ENCODE results near the gene FALEC.

DNA sequence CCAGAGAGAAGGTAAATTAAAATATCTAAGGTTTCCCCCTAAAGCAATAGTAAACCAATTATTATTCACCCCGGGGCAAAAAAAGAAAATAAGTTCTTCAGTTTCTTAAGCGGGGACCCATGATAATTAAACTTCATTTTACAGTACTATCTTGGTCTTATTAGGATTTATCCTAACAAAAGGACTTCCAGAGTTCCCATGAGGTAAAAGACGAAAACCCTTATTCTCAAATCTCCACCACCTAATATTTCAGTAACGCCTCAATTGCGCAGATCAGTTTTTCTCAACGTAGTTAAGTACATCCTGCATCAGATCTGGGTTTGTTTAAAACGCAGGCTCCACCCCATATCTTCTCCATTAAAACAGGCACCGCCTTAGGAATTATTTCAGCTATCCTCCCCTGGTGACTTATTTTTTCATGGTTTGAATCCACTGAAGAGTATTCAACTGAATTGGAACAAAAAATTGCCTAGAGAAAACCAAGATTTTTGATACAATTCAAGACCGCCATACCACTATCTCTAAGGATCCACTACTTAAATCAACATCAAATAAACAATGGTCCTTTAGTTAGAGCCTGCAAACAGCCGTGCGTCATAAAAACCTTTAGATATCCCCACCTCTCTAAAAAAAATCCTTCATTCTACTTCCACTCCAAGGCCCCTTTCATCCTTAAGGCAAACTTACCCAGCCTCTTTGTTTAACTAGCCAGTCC, 62.2 kb downstream of the FALEC start:
- TF ChIP-seq, protein P1, sequence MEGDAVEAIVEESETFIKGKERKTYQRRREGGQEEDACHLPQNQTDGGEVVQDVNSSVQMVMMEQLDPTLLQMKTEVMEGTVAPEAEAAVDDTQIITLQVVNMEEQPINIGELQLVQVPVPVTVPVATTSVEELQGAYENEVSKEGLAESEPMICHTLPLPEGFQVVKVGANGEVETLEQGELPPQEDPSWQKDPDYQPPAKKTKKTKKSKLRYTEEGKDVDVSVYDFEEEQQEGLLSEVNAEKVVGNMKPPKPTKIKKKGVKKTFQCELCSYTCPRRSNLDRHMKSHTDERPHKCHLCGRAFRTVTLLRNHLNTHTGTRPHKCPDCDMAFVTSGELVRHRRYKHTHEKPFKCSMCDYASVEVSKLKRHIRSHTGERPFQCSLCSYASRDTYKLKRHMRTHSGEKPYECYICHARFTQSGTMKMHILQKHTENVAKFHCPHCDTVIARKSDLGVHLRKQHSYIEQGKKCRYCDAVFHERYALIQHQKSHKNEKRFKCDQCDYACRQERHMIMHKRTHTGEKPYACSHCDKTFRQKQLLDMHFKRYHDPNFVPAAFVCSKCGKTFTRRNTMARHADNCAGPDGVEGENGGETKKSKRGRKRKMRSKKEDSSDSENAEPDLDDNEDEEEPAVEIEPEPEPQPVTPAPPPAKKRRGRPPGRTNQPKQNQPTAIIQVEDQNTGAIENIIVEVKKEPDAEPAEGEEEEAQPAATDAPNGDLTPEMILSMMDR (IDR thresholded peaks at IDR 0.05; ENCODE audit: poor library complexity, severe bottlenecking), result no peak
- TF ChIP-seq TAF1 (IDR thresholded peaks at IDR 0.05; ENCODE audit: low read depth) (no peak), POLR2AphosphoS5 (IDR thresholded peaks at IDR 0.05) (no peak), SMC3 (conservative IDR thresholded peaks at IDR 0.05; ENCODE audit: poor library complexity) (no peak), RAD21 (conservative IDR thresholded peaks at IDR 0.05) (no peak), EP300 (conservative IDR thresholded peaks at IDR 0.05; ENCODE audit: poor library complexity, severe bottlenecking) (no peak), EZH2 (IDR thresholded peaks at IDR 0.05; ENCODE audit: borderline replicate concordance, insufficient read depth, low read length, poor library complexity, severe bottlenecking) (no peak)
- TF ChIP-seq, protein P2, sequence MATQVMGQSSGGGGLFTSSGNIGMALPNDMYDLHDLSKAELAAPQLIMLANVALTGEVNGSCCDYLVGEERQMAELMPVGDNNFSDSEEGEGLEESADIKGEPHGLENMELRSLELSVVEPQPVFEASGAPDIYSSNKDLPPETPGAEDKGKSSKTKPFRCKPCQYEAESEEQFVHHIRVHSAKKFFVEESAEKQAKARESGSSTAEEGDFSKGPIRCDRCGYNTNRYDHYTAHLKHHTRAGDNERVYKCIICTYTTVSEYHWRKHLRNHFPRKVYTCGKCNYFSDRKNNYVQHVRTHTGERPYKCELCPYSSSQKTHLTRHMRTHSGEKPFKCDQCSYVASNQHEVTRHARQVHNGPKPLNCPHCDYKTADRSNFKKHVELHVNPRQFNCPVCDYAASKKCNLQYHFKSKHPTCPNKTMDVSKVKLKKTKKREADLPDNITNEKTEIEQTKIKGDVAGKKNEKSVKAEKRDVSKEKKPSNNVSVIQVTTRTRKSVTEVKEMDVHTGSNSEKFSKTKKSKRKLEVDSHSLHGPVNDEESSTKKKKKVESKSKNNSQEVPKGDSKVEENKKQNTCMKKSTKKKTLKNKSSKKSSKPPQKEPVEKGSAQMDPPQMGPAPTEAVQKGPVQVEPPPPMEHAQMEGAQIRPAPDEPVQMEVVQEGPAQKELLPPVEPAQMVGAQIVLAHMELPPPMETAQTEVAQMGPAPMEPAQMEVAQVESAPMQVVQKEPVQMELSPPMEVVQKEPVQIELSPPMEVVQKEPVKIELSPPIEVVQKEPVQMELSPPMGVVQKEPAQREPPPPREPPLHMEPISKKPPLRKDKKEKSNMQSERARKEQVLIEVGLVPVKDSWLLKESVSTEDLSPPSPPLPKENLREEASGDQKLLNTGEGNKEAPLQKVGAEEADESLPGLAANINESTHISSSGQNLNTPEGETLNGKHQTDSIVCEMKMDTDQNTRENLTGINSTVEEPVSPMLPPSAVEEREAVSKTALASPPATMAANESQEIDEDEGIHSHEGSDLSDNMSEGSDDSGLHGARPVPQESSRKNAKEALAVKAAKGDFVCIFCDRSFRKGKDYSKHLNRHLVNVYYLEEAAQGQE (IDR thresholded peaks at IDR 0.05; ENCODE audit: borderline replicate concordance), result no peak
